Suprapubic skin (tissue), 4 donors: ENCODE data around the gene CD96.

Source experiments
- EP300 ChIP-seq: sonication (generic); formaldehyde crosslinking; IDR thresholded peaks from one replicate; pipeline ENCODE4 v1.6.1; 2017; ENCODE audit warnings: antibody characterized with exemption
- POLR2A ChIP-seq, 2 donors: fragments of 450-650 bp; IDR thresholded peaks; one replicate each; pipeline ENCODE4 v1.6.1; 2017; ENCODE audit warnings: antibody characterized with exemption in 2 of 2, mild to moderate bottlenecking in 2 of 2, moderate library complexity in 2 of 2
- POLR2AphosphoS5 ChIP-seq, 3 donors: sonication (generic); formaldehyde crosslinking; IDR thresholded peaks; one replicate each; pipeline ENCODE4 v1.6.1; 2017; ENCODE audit warnings: antibody characterized with exemption in 3 of 3
- TF ChIP-seq, protein P1 (sequence below), 2 donors: fragments of 200-600 bp in 1 of 2; fragments of 450-650 bp in 1 of 2; sonication (generic) in 1 of 2; IDR thresholded peaks; one replicate each; pipeline ENCODE4 v1.5.1; 2016 to 2019; ENCODE audit warnings: antibody characterized with exemption in 2 of 2, mild to moderate bottlenecking in 1 of 2, moderate library complexity in 1 of 2

DNA sequence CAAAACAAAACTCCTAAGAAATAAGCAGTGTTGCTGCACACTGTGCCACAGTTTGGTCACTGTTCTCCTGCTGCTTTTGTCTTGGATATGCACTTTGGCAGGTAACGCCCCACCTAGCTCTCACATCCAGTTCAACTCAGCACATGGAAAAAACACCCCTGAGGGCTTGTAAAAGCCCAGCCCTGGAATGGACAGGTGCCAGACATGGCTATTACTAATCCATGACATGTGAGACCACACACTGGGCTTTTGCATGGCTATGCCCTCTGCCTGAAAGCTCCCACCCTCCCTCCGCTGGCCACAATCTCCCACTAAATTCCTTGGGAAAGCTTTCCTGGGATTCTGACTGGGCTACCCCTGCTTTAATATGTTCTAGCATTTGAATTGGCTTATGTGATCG is 77.8 kb downstream of the CD96 start:
- TF ChIP-seq POLR2A (IDR thresholded peaks at IDR 0.05): no peak
- TF ChIP-seq, protein P1, sequence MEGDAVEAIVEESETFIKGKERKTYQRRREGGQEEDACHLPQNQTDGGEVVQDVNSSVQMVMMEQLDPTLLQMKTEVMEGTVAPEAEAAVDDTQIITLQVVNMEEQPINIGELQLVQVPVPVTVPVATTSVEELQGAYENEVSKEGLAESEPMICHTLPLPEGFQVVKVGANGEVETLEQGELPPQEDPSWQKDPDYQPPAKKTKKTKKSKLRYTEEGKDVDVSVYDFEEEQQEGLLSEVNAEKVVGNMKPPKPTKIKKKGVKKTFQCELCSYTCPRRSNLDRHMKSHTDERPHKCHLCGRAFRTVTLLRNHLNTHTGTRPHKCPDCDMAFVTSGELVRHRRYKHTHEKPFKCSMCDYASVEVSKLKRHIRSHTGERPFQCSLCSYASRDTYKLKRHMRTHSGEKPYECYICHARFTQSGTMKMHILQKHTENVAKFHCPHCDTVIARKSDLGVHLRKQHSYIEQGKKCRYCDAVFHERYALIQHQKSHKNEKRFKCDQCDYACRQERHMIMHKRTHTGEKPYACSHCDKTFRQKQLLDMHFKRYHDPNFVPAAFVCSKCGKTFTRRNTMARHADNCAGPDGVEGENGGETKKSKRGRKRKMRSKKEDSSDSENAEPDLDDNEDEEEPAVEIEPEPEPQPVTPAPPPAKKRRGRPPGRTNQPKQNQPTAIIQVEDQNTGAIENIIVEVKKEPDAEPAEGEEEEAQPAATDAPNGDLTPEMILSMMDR (IDR thresholded peaks at IDR 0.05): no peak
- no peak for TF ChIP-seq POLR2AphosphoS5 (IDR thresholded peaks at IDR 0.05)
- no peak for TF ChIP-seq EP300
